MCF 10A (cell line): ENCODE measurements around the gene PAPPA2. TPM values are rescaled to one million over a fixed set of nuclear protein-coding genes. Genes with fewer than 3 reads are reported as not detected.

Experiments used
- BruUV-seq: library from RNA; stranded (reverse); fragments of 400-500 nt; replicated peaks from 2 replicates; lab custom pipeline; 2021; lab: Mats Ljungman, UMichigan
- CTCF ChIA-PET: fragments of 300-600 bp; sonication (Branson Sonifier 250); formaldehyde crosslinking; extraction: SDS; loops from one replicate; lab custom pipeline; 2021; ENCODE audit warnings: antibody characterized with exemption, inconsistent platforms; lab: Yijun Ruan, JAX
- POLR2A ChIA-PET: fragments of 300-600, 350-650 bp; sonication (Branson Sonifier 250); formaldehyde crosslinking; extraction: SDS; loops from one replicate; lab custom pipeline; 2020; ENCODE audit warnings: antibody characterized with exemption, inconsistent platforms; lab: Yijun Ruan, JAX
- DNase-seq: peaks from one replicate; pipeline ENCODE4 v3.0.0-alpha.2; 2018; ENCODE audit not compliant: unreplicated experiment
- H3K27ac Mint-ChIP-seq: one replicate; pipeline ENCODE4 v1.8.0; 2022; ENCODE audit warnings: mild to moderate bottlenecking, low read depth, mixed read lengths; ENCODE audit not compliant: unreplicated experiment
- H3K27me3 Mint-ChIP-seq: one replicate; pipeline ENCODE4 v1.8.0; 2022; ENCODE audit warnings: mixed read lengths; ENCODE audit not compliant: insufficient read depth, unreplicated experiment
- H3K36me3 Mint-ChIP-seq: one replicate; pipeline ENCODE4 v1.8.0; 2022; ENCODE audit warnings: mild to moderate bottlenecking, moderate library complexity, mixed read lengths; ENCODE audit not compliant: insufficient read depth, unreplicated experiment
- H3K4me1 Mint-ChIP-seq: one replicate; pipeline ENCODE4 v1.8.0; 2022; ENCODE audit warnings: mixed read lengths; ENCODE audit not compliant: insufficient read depth, unreplicated experiment
- H3K4me3 Mint-ChIP-seq: one replicate; pipeline ENCODE4 v1.8.0; 2022; ENCODE audit warnings: mild to moderate bottlenecking, moderate library complexity, mixed read lengths; ENCODE audit not compliant: unreplicated experiment
- H3K9me3 Mint-ChIP-seq: one replicate; pipeline ENCODE4 v1.8.0; 2022; ENCODE audit warnings: mixed read lengths; ENCODE audit not compliant: unreplicated experiment
- CTCF ChIP-seq: fragments of 200-600 bp; IDR thresholded peaks from one replicate; pipeline ENCODE4 v1.8.0; 2022; ENCODE audit warnings: antibody characterized with exemption, mild to moderate bottlenecking; ENCODE audit not compliant: unreplicated experiment
- intact Hi-C: fragments of 100-400 bp; cut with micrococcal nuclease; formaldehyde crosslinking; loops from 2 replicates; pipeline ENCODE4 v1.14.1; 2022
- total RNA-seq: library from RNA; stranded (reverse); gene quantifications from 2 replicates; pipeline ENCODE4 v1.2.3, GENCODE V29; 2022

The PAPPA2 gene
- total RNA-seq, 1 experiment from 2014 or later, result 11.5 TPM

GRCh38 chr1:176692988-176693696 lies 230.2 kb downstream of the PAPPA2 start:
- Mint-ChIP-seq H3K9me3 (no peaks in the 10 kb centered on the region), H3K4me3 (no peak overlapping the region)

DNA sequence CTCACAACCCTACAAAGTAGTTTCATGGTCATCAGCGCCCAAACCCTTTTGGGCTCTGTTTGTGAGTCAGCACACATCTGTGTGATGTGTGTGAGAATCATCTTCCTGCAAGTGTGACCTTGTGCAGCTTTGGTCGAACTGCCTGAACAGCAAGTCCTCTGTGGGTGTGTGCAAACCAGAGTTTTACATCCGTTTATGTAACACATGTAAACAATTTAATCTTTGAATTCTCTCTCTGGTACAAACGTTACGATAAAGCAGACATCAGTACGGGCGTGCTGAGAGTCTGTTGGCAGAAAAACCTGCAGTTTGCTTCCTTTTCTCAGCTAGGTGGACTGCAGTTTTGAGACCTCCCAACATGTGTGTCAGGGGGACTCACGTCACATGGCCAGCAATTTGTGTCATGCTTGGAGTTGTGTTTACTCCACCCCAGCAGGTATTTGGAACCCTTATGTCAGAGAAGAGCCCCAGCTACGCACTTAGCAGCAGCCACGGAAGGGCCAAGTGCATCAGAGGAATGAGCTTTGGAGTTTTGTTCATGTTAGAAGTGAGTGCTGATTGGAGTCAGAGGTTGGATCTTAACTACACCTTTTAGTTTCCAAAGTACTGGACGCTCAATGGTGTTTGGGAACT lies 230.8 kb downstream of the PAPPA2 start:
- ChIA-PET POLR2A (interaction anchor here (1.2 kb wide), 1 partner anchor 20 kb away, joined by 3 read pairs; no protein-coding TSS in a partner anchor), CTCF (interaction anchor here (0.6 to 10.3 kb wide), 10 partner anchors 11 to 318 kb away, joined by 3 to 252 read pairs (median 5); no protein-coding TSS in a partner anchor)
- Mint-ChIP-seq H3K27ac (no peak overlapping the region), H3K4me3 (no peak overlapping the region), H3K27me3 (no peaks in the 10 kb centered on the region), H3K9me3 (no peaks in the 10 kb centered on the region), H3K4me1 (peaks cover 7% of the 10 kb centered on the region), H3K36me3 (no peaks in the 10 kb centered on the region)
- no peak for DNase-seq
- intact Hi-C loops, result no loop called here
- no peak for TF ChIP-seq CTCF
- BruUV-seq, result no TSS peak

More at GRCh38 chr1:176692988-176693696, 230.2 kb downstream of the PAPPA2 start:
- ChIA-PET CTCF (interaction anchor here (0.7 to 10.3 kb wide), 11 partner anchors 11 to 317 kb away, joined by 3 to 252 read pairs (median 17); no protein-coding TSS in a partner anchor), POLR2A (no interaction called here)
- DNase-seq, result no peak
- Mint-ChIP-seq H3K4me1 (peaks cover 7% of the 10 kb centered on the region), H3K27ac (no peak overlapping the region), H3K27me3 (no peaks in the 10 kb centered on the region), H3K36me3 (no peaks in the 10 kb centered on the region)
- TF ChIP-seq CTCF, result no peak
- intact Hi-C loops, result no loop called here
- BruUV-seq, result no TSS peak

DNA sequence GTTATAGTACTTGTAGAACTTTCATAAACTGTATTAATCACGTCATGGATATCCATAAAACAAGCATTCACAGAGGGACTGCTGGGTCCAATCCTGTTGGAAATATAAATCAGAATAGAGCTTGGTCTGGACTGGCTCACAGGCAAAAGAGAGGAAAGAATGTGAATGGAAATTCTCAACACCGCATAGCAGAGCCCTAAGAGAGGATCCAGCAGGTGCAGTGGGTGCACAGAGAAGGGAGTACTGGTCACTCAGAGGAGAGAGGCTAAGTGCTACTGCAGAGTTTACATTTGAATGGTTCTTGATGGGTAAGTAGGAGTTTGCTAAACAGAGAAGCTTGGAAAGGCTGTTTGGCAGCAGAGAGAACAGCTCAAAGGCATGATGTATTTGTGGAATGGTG lies 231.7 kb downstream of the PAPPA2 start:
- H3K27ac Mint-ChIP-seq, result no peak overlapping the region
- no peak overlapping the region for H3K4me3 Mint-ChIP-seq
- no peak for TF ChIP-seq CTCF

DNA sequence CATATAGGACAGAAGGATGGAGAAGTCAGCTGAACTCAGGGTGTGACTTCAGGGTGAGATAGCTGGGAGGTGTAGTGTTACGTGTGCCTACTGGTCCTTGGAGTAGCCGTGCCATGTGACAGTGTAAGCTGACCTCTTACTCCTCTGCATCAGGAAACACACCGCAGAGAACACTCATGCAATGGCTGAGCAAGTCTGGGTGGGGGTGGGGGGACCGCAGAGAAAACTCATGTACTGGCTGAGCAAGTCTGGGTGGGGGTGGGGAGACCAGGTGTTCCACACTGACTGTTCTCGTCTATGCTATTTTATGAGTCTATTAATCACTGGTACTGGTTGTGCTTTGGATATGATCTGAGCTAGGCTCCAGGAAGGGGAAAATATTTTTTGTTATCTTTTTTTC lies 233.1 kb downstream of the PAPPA2 start:
- H3K27ac Mint-ChIP-seq, result no peak overlapping the region
- no peak overlapping the region for H3K4me3 Mint-ChIP-seq
- H3K36me3 Mint-ChIP-seq, result no peaks in the 10 kb centered on the region
- H3K27me3 Mint-ChIP-seq, result no peaks in the 10 kb centered on the region
- ChIA-PET POLR2A (no interaction called here), CTCF (interaction anchor here (1.2 to 10.3 kb wide), 5 partner anchors 10 to 320 kb away, joined by 4 to 252 read pairs (median 17); no protein-coding TSS in a partner anchor)
- no peak for TF ChIP-seq CTCF
- no peaks in the 10 kb centered on the region for H3K9me3 Mint-ChIP-seq
- H3K4me1 Mint-ChIP-seq, result peaks cover 13% of the 10 kb centered on the region
- no TSS peak for BruUV-seq
- peak; percentile 45 for DNase-seq
- intact Hi-C loops, result no loop called here

More for the DNA sequence above, 231.7 kb downstream of the PAPPA2 start:
- Mint-ChIP-seq H3K27me3 (no peaks in the 10 kb centered on the region), H3K4me1 (peaks cover 7% of the 10 kb centered on the region), H3K9me3 (no peaks in the 10 kb centered on the region), H3K36me3 (no peaks in the 10 kb centered on the region)
- ChIA-PET CTCF (interaction anchor here (0.5 to 10.3 kb wide), 11 partner anchors 12 to 547 kb away, joined by 3 to 252 read pairs (median 5); no protein-coding TSS in a partner anchor), POLR2A (interaction anchor here (0.7 to 1.2 kb wide), 2 partner anchors 19 to 139 kb away, joined by 3 read pairs; no protein-coding TSS in a partner anchor)
- no peak for DNase-seq
- intact Hi-C loops, result no loop called here
- BruUV-seq, result no TSS peak
